Heart left ventricle (tissue), 13 donors: ENCODE data around the gene ATXN1.

Experiments used
- POLR2A ChIP-seq, 2 donors: fragments of 450-650 bp; IDR thresholded peaks; one replicate each; pipeline ENCODE4 v1.6.1; 2017; ENCODE audit warnings: antibody characterized with exemption in 2 of 2, mild to moderate bottlenecking in 2 of 2, moderate library complexity in 2 of 2
- TF ChIP-seq, protein P1 (sequence below), 12 donors: fragments of 200-600 bp; sonication (generic) in 4 of 12; IDR thresholded peaks; one replicate each; pipeline versions ENCODE4 v1.5.0 to v1.8.0; 2018 to 2022; ENCODE audit warnings: antibody characterized with exemption in 12 of 12, mild to moderate bottlenecking in 5 of 12
- donor health status: ischemic (EF 13 %, LVEDD 7.1; RV severe dilation, severe dysfunction).
- donor health status: DM: no; HTN: yes; CAD: no.
- donor health status: DM: no; HTN: no; CAD: no.
- donor health status: ischemic (EF 25% LVEDD 6.9; RV normal size, moderate dysfunction).
- donor health status: ischemic (EF 25% LVEDD 5.7; RV mildly dilated, moderate dysfunction).
- donor health status: ischemic (EF 35%, LVEDD 5.7; RV mildly dilated, moderate dysfunction).
- donor health status: nonischemic (EF 11% LVEDD 7.7; RV severe dilation, severe dysfunction).
- donor health status: DM: yes; HTN: yes; CAD: no.
- donor health status: PGD.
- donor health status: ischemic (EF 29% LVEDD 5.4; RV normal size, mild dysfunction).
- donor health status: nonischemic (EF 23%, LVEDD 6.1; RV moderate dilation, normal function).

DNA sequence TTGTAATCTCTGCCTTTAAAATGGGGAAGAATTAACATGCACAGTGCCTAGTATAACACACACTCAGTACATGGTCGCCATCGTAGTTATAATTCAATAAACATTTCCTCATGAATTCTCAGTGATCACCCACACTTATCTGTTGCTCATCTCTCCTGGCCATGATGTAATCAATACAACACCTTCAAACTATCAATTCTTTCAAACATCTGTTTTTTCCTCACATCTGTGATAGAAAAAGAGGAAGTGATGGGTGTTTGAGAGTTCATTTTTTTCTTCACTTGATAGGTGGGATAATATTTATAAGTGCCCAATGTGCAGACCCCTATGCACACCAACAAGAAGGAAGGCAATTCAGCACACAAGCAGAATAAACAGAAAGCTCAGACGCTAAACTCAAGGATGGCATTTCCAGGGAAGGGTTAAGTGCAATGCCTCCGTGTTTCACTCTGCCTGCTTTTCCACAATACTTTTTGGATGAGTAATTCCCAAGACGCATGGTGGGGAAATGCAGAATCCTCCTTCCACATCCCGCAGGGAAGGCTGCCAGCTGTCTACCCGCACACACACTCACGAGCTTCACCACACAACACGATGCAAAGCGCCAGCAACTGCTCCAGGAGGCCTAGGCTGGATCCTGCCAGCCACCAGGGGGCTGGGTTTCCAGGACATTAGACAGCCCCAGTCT lies 422.5 kb downstream of the ATXN1 start:
- TF ChIP-seq POLR2A (IDR thresholded peaks at IDR 0.05), result no peak
- TF ChIP-seq, protein P1, sequence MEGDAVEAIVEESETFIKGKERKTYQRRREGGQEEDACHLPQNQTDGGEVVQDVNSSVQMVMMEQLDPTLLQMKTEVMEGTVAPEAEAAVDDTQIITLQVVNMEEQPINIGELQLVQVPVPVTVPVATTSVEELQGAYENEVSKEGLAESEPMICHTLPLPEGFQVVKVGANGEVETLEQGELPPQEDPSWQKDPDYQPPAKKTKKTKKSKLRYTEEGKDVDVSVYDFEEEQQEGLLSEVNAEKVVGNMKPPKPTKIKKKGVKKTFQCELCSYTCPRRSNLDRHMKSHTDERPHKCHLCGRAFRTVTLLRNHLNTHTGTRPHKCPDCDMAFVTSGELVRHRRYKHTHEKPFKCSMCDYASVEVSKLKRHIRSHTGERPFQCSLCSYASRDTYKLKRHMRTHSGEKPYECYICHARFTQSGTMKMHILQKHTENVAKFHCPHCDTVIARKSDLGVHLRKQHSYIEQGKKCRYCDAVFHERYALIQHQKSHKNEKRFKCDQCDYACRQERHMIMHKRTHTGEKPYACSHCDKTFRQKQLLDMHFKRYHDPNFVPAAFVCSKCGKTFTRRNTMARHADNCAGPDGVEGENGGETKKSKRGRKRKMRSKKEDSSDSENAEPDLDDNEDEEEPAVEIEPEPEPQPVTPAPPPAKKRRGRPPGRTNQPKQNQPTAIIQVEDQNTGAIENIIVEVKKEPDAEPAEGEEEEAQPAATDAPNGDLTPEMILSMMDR (IDR thresholded peaks at IDR 0.05), result peak in 11 of 12 donors; percentile 18 to 61 (median 49)
